ENCODE results near the gene TCTN1.

Gene TCTN1

DNA sequence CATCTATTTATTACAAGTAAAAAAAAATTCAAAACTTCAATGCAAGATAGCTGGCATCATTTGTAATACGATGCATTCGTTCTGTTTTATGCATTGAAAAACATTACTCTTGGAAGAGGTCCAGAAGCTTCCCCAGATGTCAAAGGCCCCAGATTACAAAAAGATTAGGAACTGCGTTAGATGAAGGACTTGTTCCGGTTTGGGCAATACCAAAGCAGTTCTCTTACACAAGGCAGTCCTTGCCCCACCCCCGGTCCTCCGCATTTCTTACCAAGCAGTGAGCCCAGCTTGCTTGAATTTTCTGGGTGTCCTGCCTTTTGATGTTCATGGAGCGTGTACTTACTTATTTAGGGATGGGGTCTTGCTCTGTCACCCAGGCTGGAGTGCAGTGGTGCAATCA is 79.8 kb downstream of the TCTN1 start:
- H3K79me1 ChIP-seq (ENCODE audit: low read depth, low read length): no peaks in the 10 kb centered on the region
- H4K91ac ChIP-seq (ENCODE audit: low read depth, low read length, poor library complexity): no peak overlapping the region
- DNase-seq (ENCODE audit: low spot score): no peak
- H2AK5ac ChIP-seq (ENCODE audit: low read depth, low read length): no peak overlapping the region
- no peaks in the 10 kb centered on the region for H3K9me3 ChIP-seq (replicated peaks in 1 of 2; ENCODE audit: control insufficient read depth in 2 of 2, insufficient read depth in 1 of 2, low read depth in 1 of 2, low read length in 2 of 2)
- no peak overlapping the region for H4K8ac ChIP-seq (ENCODE audit: low read depth, low read length)
- H3K27me3 ChIP-seq (ENCODE audit: control insufficient read depth in 3 of 3, insufficient read depth in 3 of 3, low read depth in 1 of 3, low read length in 3 of 3): peaks cover 0 to 28% (median under 1%) of the 10 kb centered on the region in 3 experiments
- H3K23ac ChIP-seq (ENCODE audit: low read depth, low read length, poor library complexity): no peak overlapping the region
- no peak overlapping the region for H3K18ac ChIP-seq (ENCODE audit: low read length)
- no CpG with 5 or more reads among the region's 7 CpGs for WGBS, 2 donors (ENCODE audit: extremely low coverage in 2 of 2, insufficient read length in 2 of 2, insufficient replicate concordance in 1 of 2)
- H2BK5ac ChIP-seq (ENCODE audit: low read length): no peak overlapping the region
- no peak overlapping the region for H2AFZ ChIP-seq (ENCODE audit: low read length)
- H3K4me3 ChIP-seq (ENCODE audit: low read length in 2 of 2): no peak overlapping the region
- no peak overlapping the region for H2BK120ac ChIP-seq (ENCODE audit: low read depth, low read length)
- H3K4me2 ChIP-seq (ENCODE audit: insufficient read depth, low read length, poor library complexity, severe bottlenecking): no peak overlapping the region
- no peak overlapping the region for H3K27ac ChIP-seq (replicated peaks; ENCODE audit: low read length)
- no peak overlapping the region for H3K14ac ChIP-seq (ENCODE audit: low read length)
- H3K4ac ChIP-seq (ENCODE audit: low read length): no peak overlapping the region
- peaks cover 0 to 9% of the 10 kb centered on the region in 2 donors for H3K4me1 ChIP-seq (ENCODE audit: control insufficient read depth in 2 of 2, insufficient read depth in 1 of 2, low read depth in 1 of 2, low read length in 2 of 2)
- H3K9ac ChIP-seq (ENCODE audit: low read depth, low read length, poor library complexity): no peak overlapping the region
- no peaks in the 10 kb centered on the region for H3K36me3 ChIP-seq (replicated peaks in 1 of 2; ENCODE audit: control insufficient read depth in 2 of 2, insufficient read depth in 2 of 2, low read length in 2 of 2)
- H2BK15ac ChIP-seq (ENCODE audit: low read length): no peak overlapping the region
- H2BK12ac ChIP-seq (ENCODE audit: low read length): no peak overlapping the region

DNA sequence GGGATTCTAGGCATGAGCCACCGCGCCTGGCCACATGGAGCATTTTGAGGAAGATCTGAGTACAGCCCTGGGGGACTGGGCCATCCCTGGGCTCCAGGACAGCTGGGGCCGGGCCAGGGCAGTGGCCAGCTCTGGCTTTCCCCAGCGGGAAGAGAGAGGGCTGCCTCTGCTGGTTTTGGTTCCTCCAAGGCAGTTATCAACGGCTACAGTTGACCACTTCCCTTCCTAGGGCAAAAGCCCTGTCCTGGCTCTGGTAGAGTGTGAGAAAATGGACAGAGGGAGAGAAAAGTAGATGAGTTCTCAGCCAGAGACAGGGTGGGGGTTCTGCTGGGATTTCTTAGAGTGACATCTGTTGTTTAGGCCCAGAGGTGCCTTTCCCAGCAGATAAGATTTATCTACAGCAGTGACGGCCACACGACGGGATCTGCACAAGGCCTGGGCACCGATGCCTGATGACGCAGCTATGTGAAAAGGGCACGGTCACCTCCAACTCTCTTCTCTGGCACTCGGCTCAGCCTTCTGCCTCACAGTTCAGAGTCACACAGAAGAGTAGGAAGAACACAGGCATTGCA is 80.5 kb downstream of the TCTN1 start:
- Histone ChIP-seq H3K27ac (replicated peaks; ENCODE audit: low read length) (no peak overlapping the region), H3K4me3 (ENCODE audit: low read length in 2 of 2) (no peak overlapping the region), H2BK12ac (ENCODE audit: low read length) (no peak overlapping the region), H3K23ac (ENCODE audit: low read depth, low read length, poor library complexity) (no peak overlapping the region), H2AFZ (ENCODE audit: low read length) (no peak overlapping the region), H3K18ac (ENCODE audit: low read length) (no peak overlapping the region), H3K14ac (ENCODE audit: low read length) (no peak overlapping the region), H2BK15ac (ENCODE audit: low read length) (no peak overlapping the region), H3K27me3 (ENCODE audit: control insufficient read depth in 3 of 3, insufficient read depth in 3 of 3, low read depth in 1 of 3, low read length in 3 of 3) (peaks cover 0 to 24% (median 0%) of the 10 kb centered on the region in 3 experiments), H3K36me3 (replicated peaks in 1 of 2; ENCODE audit: control insufficient read depth in 2 of 2, insufficient read depth in 2 of 2, low read length in 2 of 2) (no peaks in the 10 kb centered on the region), H3K4me2 (ENCODE audit: insufficient read depth, low read length, poor library complexity, severe bottlenecking) (no peak overlapping the region), H2BK120ac (ENCODE audit: low read depth, low read length) (no peak overlapping the region), H3K4me1 (ENCODE audit: control insufficient read depth in 2 of 2, insufficient read depth in 1 of 2, low read depth in 1 of 2, low read length in 2 of 2) (peaks cover 0 to 7% of the 10 kb centered on the region in 2 donors), H2BK5ac (ENCODE audit: low read length) (no peak overlapping the region), H3K79me1 (ENCODE audit: low read depth, low read length) (no peaks in the 10 kb centered on the region), H4K91ac (ENCODE audit: low read depth, low read length, poor library complexity) (no peak overlapping the region), H3K9me3 (replicated peaks in 1 of 2; ENCODE audit: control insufficient read depth in 2 of 2, insufficient read depth in 1 of 2, low read depth in 1 of 2, low read length in 2 of 2) (no peaks in the 10 kb centered on the region), H3K4ac (ENCODE audit: low read length) (no peak overlapping the region), H4K8ac (ENCODE audit: low read depth, low read length) (no peak overlapping the region), H3K9ac (ENCODE audit: low read depth, low read length, poor library complexity) (no peak overlapping the region), H2AK5ac (ENCODE audit: low read depth, low read length) (no peak overlapping the region)
- no CpG with 5 or more reads among the region's 12 CpGs for WGBS, 2 donors (ENCODE audit: extremely low coverage in 2 of 2, insufficient read length in 2 of 2, insufficient replicate concordance in 1 of 2)
- DNase-seq (ENCODE audit: low spot score): no peak

- Histone ChIP-seq H2AFZ (ENCODE audit: low read length) (no peak overlapping the region), H3K14ac (ENCODE audit: low read length) (no peak overlapping the region), H2BK5ac (ENCODE audit: low read length) (no peak overlapping the region), H4K8ac (ENCODE audit: low read depth, low read length) (no peak overlapping the region), H3K36me3 (replicated peaks in 1 of 2; ENCODE audit: control insufficient read depth in 2 of 2, insufficient read depth in 2 of 2, low read length in 2 of 2) (no peaks in the 10 kb centered on the region), H3K9me3 (replicated peaks in 1 of 2; ENCODE audit: control insufficient read depth in 2 of 2, insufficient read depth in 1 of 2, low read depth in 1 of 2, low read length in 2 of 2) (no peaks in the 10 kb centered on the region), H2AK5ac (ENCODE audit: low read depth, low read length) (no peak overlapping the region), H3K18ac (ENCODE audit: low read length) (no peak overlapping the region), H3K4me1 (ENCODE audit: control insufficient read depth in 2 of 2, insufficient read depth in 1 of 2, low read depth in 1 of 2, low read length in 2 of 2) (no peaks in the 10 kb centered on the region), H3K4me3 (ENCODE audit: low read length in 2 of 2) (no peak overlapping the region), H3K79me1 (ENCODE audit: low read depth, low read length) (no peaks in the 10 kb centered on the region), H2BK12ac (ENCODE audit: low read length) (no peak overlapping the region), H3K4me2 (ENCODE audit: insufficient read depth, low read length, poor library complexity, severe bottlenecking) (no peak overlapping the region), H3K27me3 (ENCODE audit: control insufficient read depth in 3 of 3, insufficient read depth in 3 of 3, low read depth in 1 of 3, low read length in 3 of 3) (peaks cover 0 to 13% (median 0%) of the 10 kb centered on the region in 3 experiments), H3K27ac (replicated peaks; ENCODE audit: low read length) (no peak overlapping the region), H2BK120ac (ENCODE audit: low read depth, low read length) (no peak overlapping the region), H2BK15ac (ENCODE audit: low read length) (no peak overlapping the region), H3K9ac (ENCODE audit: low read depth, low read length, poor library complexity) (no peak overlapping the region), H4K91ac (ENCODE audit: low read depth, low read length, poor library complexity) (no peak overlapping the region), H3K4ac (ENCODE audit: low read length) (no peak overlapping the region), H3K23ac (ENCODE audit: low read depth, low read length, poor library complexity) (no peak overlapping the region)
- DNase-seq (ENCODE audit: low spot score): no peak
- WGBS, 2 donors (ENCODE audit: extremely low coverage in 2 of 2, insufficient read length in 2 of 2, insufficient replicate concordance in 1 of 2): no CpG with 5 or more reads among the region's 3 CpGs
Measured at GRCh38 chr12:110696283-110696682, 82.4 kb downstream of the TCTN1 start.

GRCh38 chr12:110697236-110697635 is 83.3 kb downstream of the TCTN1 start:
- Histone ChIP-seq H3K36me3 (replicated peaks in 1 of 2; ENCODE audit: control insufficient read depth in 2 of 2, insufficient read depth in 2 of 2, low read length in 2 of 2) (no peaks in the 10 kb centered on the region), H3K79me1 (ENCODE audit: low read depth, low read length) (no peaks in the 10 kb centered on the region)
- no CpG with 5 or more reads among the region's 2 CpGs for WGBS, 2 donors (ENCODE audit: extremely low coverage in 2 of 2, insufficient read length in 2 of 2, insufficient replicate concordance in 1 of 2)

More at GRCh38 chr12:110697236-110697635, 83.3 kb downstream of the TCTN1 start:
- H3K4me3 ChIP-seq (ENCODE audit: low read length in 2 of 2): no peak overlapping the region
- no peaks in the 10 kb centered on the region for H3K4me1 ChIP-seq (ENCODE audit: control insufficient read depth in 2 of 2, insufficient read depth in 1 of 2, low read depth in 1 of 2, low read length in 2 of 2)
- H3K9ac ChIP-seq (ENCODE audit: low read depth, low read length, poor library complexity): no peak overlapping the region
- H2AK5ac ChIP-seq (ENCODE audit: low read depth, low read length): no peak overlapping the region
- H2BK120ac ChIP-seq (ENCODE audit: low read depth, low read length): no peak overlapping the region
- H3K18ac ChIP-seq (ENCODE audit: low read length): no peak overlapping the region
- no peak overlapping the region for H3K27ac ChIP-seq (replicated peaks; ENCODE audit: low read length)
- H2BK12ac ChIP-seq (ENCODE audit: low read length): no peak overlapping the region
- H4K91ac ChIP-seq (ENCODE audit: low read depth, low read length, poor library complexity): no peak overlapping the region
- no peak overlapping the region for H3K14ac ChIP-seq (ENCODE audit: low read length)
- no peak overlapping the region for H4K8ac ChIP-seq (ENCODE audit: low read depth, low read length)
- H3K4ac ChIP-seq (ENCODE audit: low read length): no peak overlapping the region
- H3K9me3 ChIP-seq (replicated peaks in 1 of 2; ENCODE audit: control insufficient read depth in 2 of 2, insufficient read depth in 1 of 2, low read depth in 1 of 2, low read length in 2 of 2): no peaks in the 10 kb centered on the region
- no peak overlapping the region for H2BK5ac ChIP-seq (ENCODE audit: low read length)
- H3K23ac ChIP-seq (ENCODE audit: low read depth, low read length, poor library complexity): no peak overlapping the region
- no peak overlapping the region for H3K4me2 ChIP-seq (ENCODE audit: insufficient read depth, low read length, poor library complexity, severe bottlenecking)
- H3K27me3 ChIP-seq (ENCODE audit: control insufficient read depth in 3 of 3, insufficient read depth in 3 of 3, low read depth in 1 of 3, low read length in 3 of 3): peaks cover 0 to 8% (median 0%) of the 10 kb centered on the region in 3 experiments
- H2BK15ac ChIP-seq (ENCODE audit: low read length): no peak overlapping the region
- DNase-seq (ENCODE audit: low spot score): no peak
- H2AFZ ChIP-seq (ENCODE audit: low read length): no peak overlapping the region

Measured in neuronal stem cell (in vitro differentiated cells).